HL-60 (cell line): Measurements from ENCODE around the gene MAFG.

Experiments
- CTCF ChIP-seq: IDR thresholded peaks from one replicate; pipeline ENCODE4 v1.5.1; 2011; ENCODE audit warnings: low read length, control low read depth, inconsistent platforms; ENCODE audit not compliant: insufficient read depth
- REST ChIP-seq: IDR thresholded peaks from 2 replicates; pipeline ENCODE4 v1.6.1; 2012; ENCODE audit warnings: low read depth; ENCODE audit not compliant: insufficient replicate concordance

GRCh38 chr17:81920612-81921536 lies 6.7 kb downstream of the MAFG start:
- TF ChIP-seq CTCF (no peak), REST (no peak)
